ENCODE data around the gene HSD17B13.
"Not testable (repeated sequence)": the region's sequence is repeated elsewhere in the genome, so short reads cannot be mapped to it uniquely, and the experiment has no call there.

The HSD17B13 gene

GRCh38 chr4:87353592-87353991, 30.9 kb upstream of the HSD17B13 start:
- Histone ChIP-seq H3K9ac (no peak overlapping the region), H3K4me3 (ENCODE audit: low read depth, low read length) (no peak overlapping the region), H3K4me1 (no peaks in the 10 kb centered on the region), H2AFZ (no peak overlapping the region), H3K4me2 (ENCODE audit: low read length) (no peak overlapping the region), H3K27ac (peak overlapping the region; percentile 19), H3K79me2 (no peaks in the 10 kb centered on the region), H3K36me3 (ENCODE audit: control insufficient read depth, insufficient read depth, low read length) (no peaks in the 10 kb centered on the region), H3K9me3 (ENCODE audit: control insufficient read depth, low read length) (no peaks in the 10 kb centered on the region), H3K27me3 (ENCODE audit: control insufficient read depth, insufficient read depth, low read length) (no peaks in the 10 kb centered on the region)
- TF ChIP-seq CTCF (IDR thresholded peaks at IDR 0.05) = no peak

- Histone ChIP-seq H3K79me2 (no peaks in the 10 kb centered on the region), H3K4me2 (ENCODE audit: low read length) (no peak overlapping the region), H3K9ac (no peak overlapping the region), H2AFZ (no peak overlapping the region), H3K4me1 (no peaks in the 10 kb centered on the region), H3K36me3 (ENCODE audit: control insufficient read depth, insufficient read depth, low read length) (peaks cover 6% of the 10 kb centered on the region), H3K27ac (no peak overlapping the region), H3K4me3 (ENCODE audit: low read depth, low read length) (no peak overlapping the region), H3K9me3 (ENCODE audit: control insufficient read depth, low read length) (no peaks in the 10 kb centered on the region), H3K27me3 (ENCODE audit: control insufficient read depth, insufficient read depth, low read length) (no peaks in the 10 kb centered on the region)
- TF ChIP-seq CTCF (IDR thresholded peaks at IDR 0.05) = no peak
Measured at GRCh38 chr4:87345139-87345538, 22.5 kb upstream of the HSD17B13 start.

GRCh38 chr4:87342872-87343271, 20.2 kb upstream of the HSD17B13 start:
- Histone ChIP-seq H3K4me1 (no peaks in the 10 kb centered on the region), H3K27me3 (ENCODE audit: control insufficient read depth, insufficient read depth, low read length) (no peaks in the 10 kb centered on the region), H3K79me2 (no peaks in the 10 kb centered on the region), H3K4me3 (ENCODE audit: low read depth, low read length) (no peak overlapping the region), H2AFZ (no peak overlapping the region), H3K9me3 (ENCODE audit: control insufficient read depth, low read length) (no peaks in the 10 kb centered on the region), H3K27ac (no peak overlapping the region), H3K9ac (no peak overlapping the region), H3K4me2 (ENCODE audit: low read length) (no peak overlapping the region), H3K36me3 (ENCODE audit: control insufficient read depth, insufficient read depth, low read length) (peaks cover 6% of the 10 kb centered on the region)
- no peak for TF ChIP-seq CTCF (IDR thresholded peaks at IDR 0.05)

GRCh38 chr4:87341954-87342635, 19.4 kb upstream of the HSD17B13 start:
- not testable (repeated sequence) for H3K4me2 ChIP-seq (ENCODE audit: low read length); H3K4me1 ChIP-seq; H3K27ac ChIP-seq; H3K4me3 ChIP-seq (ENCODE audit: low read depth, low read length); H3K9ac ChIP-seq; H3K79me2 ChIP-seq; H3K9me3 ChIP-seq (ENCODE audit: control insufficient read depth, low read length); H2AFZ ChIP-seq; H3K36me3 ChIP-seq (ENCODE audit: control insufficient read depth, insufficient read depth, low read length); H3K27me3 ChIP-seq (ENCODE audit: control insufficient read depth, insufficient read depth, low read length)

GRCh38 chr4:87339440-87339839, 16.8 kb upstream of the HSD17B13 start:
- Histone ChIP-seq H3K36me3 (ENCODE audit: control insufficient read depth, insufficient read depth, low read length) (no peaks in the 10 kb centered on the region), H3K9me3 (ENCODE audit: control insufficient read depth, low read length) (no peaks in the 10 kb centered on the region), H3K9ac (no peak overlapping the region), H2AFZ (no peak overlapping the region), H3K4me2 (ENCODE audit: low read length) (no peak overlapping the region), H3K79me2 (no peaks in the 10 kb centered on the region), H3K27me3 (ENCODE audit: control insufficient read depth, insufficient read depth, low read length) (no peaks in the 10 kb centered on the region), H3K4me3 (ENCODE audit: low read depth, low read length) (no peak overlapping the region), H3K27ac (no peak overlapping the region), H3K4me1 (no peaks in the 10 kb centered on the region)
- TF ChIP-seq CTCF (IDR thresholded peaks at IDR 0.05) = no peak

Data from parathyroid adenoma (tissue), 2 donors.